HepG2 (cell line): ENCODE results near the gene CMTM2. TPM values are rescaled to one million over a fixed set of nuclear protein-coding genes. Genes with fewer than 3 reads are reported as not detected.

ENCODE experiments used
- ARID4A ChIP-seq: sonication (generic); formaldehyde crosslinking; IDR thresholded peaks from 2 replicates; pipeline ENCODE4 v1.5.0; 2020; ENCODE audit warnings: mild to moderate bottlenecking, missing genetic modification reagents, borderline replicate concordance
- MYC ChIP-seq: sonication (generic); formaldehyde crosslinking; IDR thresholded peaks from 2 replicates; pipeline ENCODE4 v1.9.0; 2021; ENCODE audit warnings: missing genetic modification reagents, borderline replicate concordance
- PRDM15 ChIP-seq: sonication (generic); formaldehyde crosslinking; IDR thresholded peaks from 2 replicates; pipeline ENCODE4 v1.4.0; 2020; ENCODE audit warnings: missing genetic modification reagents
- REST ChIP-seq, 2 experiments: IDR thresholded peaks; 2 replicates each; pipeline ENCODE4 v1.6.1; 2011 to 2012; ENCODE audit warnings: low read length in 2 of 2, borderline replicate concordance in 1 of 2, low read depth in 1 of 2, mild to moderate bottlenecking in 1 of 2, moderate library complexity in 1 of 2
- RFXANK ChIP-seq: IDR thresholded peaks from 2 replicates; pipeline ENCODE4 v1.6.1; 2016
- RXRB ChIP-seq: IDR thresholded peaks from 2 replicates; pipeline ENCODE4 v1.6.1; 2016; ENCODE audit warnings: borderline replicate concordance, missing genetic modification reagents, missing compliant biosample characterization
- SETDB1 ChIP-seq: sonication (generic); formaldehyde crosslinking; IDR thresholded peaks from 2 replicates; pipeline ENCODE4 v1.5.1; 2020; ENCODE audit warnings: missing genetic modification reagents, mild to moderate bottlenecking, borderline replicate concordance
- SP2 ChIP-seq: sonication (generic); formaldehyde crosslinking; IDR thresholded peaks from 2 replicates; pipeline ENCODE4 v1.5.1; 2020; ENCODE audit warnings: mild to moderate bottlenecking, missing genetic modification reagents
- TCF7 ChIP-seq: sonication (generic); IDR thresholded peaks from 2 replicates; pipeline ENCODE4 v1.6.1; 2016; ENCODE audit warnings: antibody characterized with exemption, low read depth
- THYN1 ChIP-seq: sonication (generic); formaldehyde crosslinking; IDR thresholded peaks from 2 replicates; pipeline ENCODE4 v1.8.1; 2023; ENCODE audit warnings: low read depth, mild to moderate bottlenecking, moderate library complexity, missing genetic modification reagents, borderline replicate concordance
- ZNF224 ChIP-seq: sonication (generic); formaldehyde crosslinking; IDR thresholded peaks from 2 replicates; pipeline ENCODE4 v1.5.0; 2020; ENCODE audit warnings: mild to moderate bottlenecking, missing genetic modification reagents
- ZNF431 ChIP-seq: sonication (generic); formaldehyde crosslinking; IDR thresholded peaks from 2 replicates; pipeline ENCODE4 v1.9.0; 2022; ENCODE audit warnings: missing genetic modification reagents, low read depth, mild to moderate bottlenecking, borderline replicate concordance
- ZNF543 ChIP-seq: sonication (generic); formaldehyde crosslinking; IDR thresholded peaks from 2 replicates; pipeline ENCODE4 v1.4.0; 2020; ENCODE audit warnings: mild to moderate bottlenecking, missing genetic modification reagents
- ZNF709 ChIP-seq: sonication (generic); formaldehyde crosslinking; IDR thresholded peaks from 2 replicates; pipeline ENCODE4 v1.5.0; 2020; ENCODE audit warnings: mild to moderate bottlenecking, missing genetic modification reagents
- polyA plus RNA-seq, 8 experiments: library from polyadenylated mRNA; depleted of rRNA in 3 of 8; stranded (reverse) in 7 of 8; unstranded in 1 of 8; fragments of >200 nt; fragmentation: Illumina TruSeq in 4 of 8; extraction: Trizol in 4 of 8; gene quantifications; 2 replicates each; pipeline versions ENCODE4 v1.2.1 to v1.2.3, GENCODE V29; 2011 to 2016; ENCODE audit warnings: low read depth in 4 of 8, missing spikeins in 1 of 8, mixed read lengths in 1 of 8; ENCODE audit not compliant: insufficient read depth in 1 of 8
- total RNA-seq, 5 experiments: library from RNA; depleted of rRNA; stranded (reverse); fragments of >200 nt; fragmentation: Illumina TruSeq; extraction: Trizol; gene quantifications; 2 replicates each; pipeline ENCODE4 v1.2.3, GENCODE V29; 2016; ENCODE audit warnings: low read depth in 1 of 5

The CMTM2 gene
- total and polyA plus RNA-seq, 2 of the 13 experiments (the other 11 are each of a cell fraction or from before 2014, with no cell fraction given) = not detected

GRCh38 chr16:66608241-66609138 is 29.2 kb downstream of the CMTM2 start (continued):
- TF ChIP-seq PRDM15 (no peak), SP2 (no peak), THYN1 (no peak), SETDB1 (CRISPR knock-in tag) (no peak), ZNF543 (CRISPR knock-in tag) (peak; percentile 81; the same call in 1 of the 2 replicates), RXRB (CRISPR knock-in tag) (peak; percentile 98), ZNF431 (CRISPR knock-in tag) (peak; percentile 69; the same call in 1 of the 2 replicates), MYC (CRISPR knock-in tag) (peak; percentile 90), ZNF224 (CRISPR knock-in tag) (peak; percentile 33; the same call in 1 of the 2 replicates), ARID4A (CRISPR knock-in tag) (peak; percentile 77; the same call in 1 of the 2 replicates), REST (IDR thresholded peaks at IDR 0.05; ENCODE audit: borderline replicate concordance in 1 of 2, low read depth in 1 of 2, low read length in 2 of 2) (no peak), ZNF709 (peak; percentile 75), RFXANK (CRISPR knock-in tag) (no peak), TCF7 (no peak)
